ENCODE results near the gene IAH1. TPM values are rescaled to one million over a fixed set of nuclear protein-coding genes. Genes with fewer than 3 reads are reported as not detected.

Gene IAH1
- total and polyA plus RNA-seq, 4 donors, result 19.2 to 62.1 (median 27.0) TPM

- Histone ChIP-seq H3K36me3 (ENCODE audit: control insufficient read depth in 4 of 4, insufficient read depth in 3 of 4, low read depth in 1 of 4, low read length in 3 of 4) (peaks cover 12 to 49% (median 41%) of the 10 kb centered on the region in 4 donors), H3K27ac (ENCODE audit: low read depth in 1 of 2, low read length in 2 of 2) (no peak overlapping the region), H3K9ac (ENCODE audit: low read depth in 1 of 2, low read length in 2 of 2) (no peak overlapping the region), H3K4me1 (ENCODE audit: control insufficient read depth in 4 of 4, insufficient read depth in 4 of 4, low read length in 3 of 4) (no peaks in the 10 kb centered on the region), H3K4me3 (ENCODE audit: low read depth in 1 of 3, low read length in 3 of 3) (no peak overlapping the region), H3K9me3 (ENCODE audit: control insufficient read depth in 4 of 4, low read length in 3 of 4) (no peaks in the 10 kb centered on the region), H3K27me3 (ENCODE audit: control insufficient read depth in 4 of 4, insufficient read depth in 4 of 4, low read length in 3 of 4) (no peaks in the 10 kb centered on the region)
- TF ChIP-seq ATF3 (IDR thresholded peaks at IDR 0.05), result no peak
- TF ChIP-seq HNF4A (conservative IDR thresholded peaks at IDR 0.05), result no peak
- no peak for TF ChIP-seq RAD21 (IDR thresholded peaks at IDR 0.05)
- no peak for TF ChIP-seq REST (IDR thresholded peaks at IDR 0.05)
- no peak for TF ChIP-seq CTCF (IDR thresholded peaks at IDR 0.05; ENCODE audit: low read depth, low read length, missing input control)
- TF ChIP-seq TAF1 (conservative IDR thresholded peaks at IDR 0.05), result no peak
- no peak for TF ChIP-seq MAX (IDR thresholded peaks at IDR 0.05)
- no peak for TF ChIP-seq EGR1 (IDR thresholded peaks at IDR 0.05; ENCODE audit: low read depth in 2 of 2)
- TF ChIP-seq FOXA2 (IDR thresholded peaks at IDR 0.05), result no peak
- TF ChIP-seq ZBTB33 (IDR thresholded peaks at IDR 0.05), result no peak
- TF ChIP-seq GABPA (IDR thresholded peaks at IDR 0.05 in 1 of 2, conservative IDR thresholded peaks at IDR 0.05 in 1 of 2), result no peak
- no peak for TF ChIP-seq YY1 (IDR thresholded peaks at IDR 0.05)
- TF ChIP-seq JUND (IDR thresholded peaks at IDR 0.05), result no peak
- TF ChIP-seq SP1 (IDR thresholded peaks at IDR 0.05), result no peak
- no peak for TF ChIP-seq RXRA (IDR thresholded peaks at IDR 0.05)
- TF ChIP-seq FOXA1 (IDR thresholded peaks at IDR 0.05), result no peak
- no peak for DNase-seq (ENCODE audit: low spot score)
- WGBS, result 95% methylated on average over 1 of the region's 1 CpG
Observed at GRCh38 chr2:9440058-9440727, 34.2 kb upstream of the IAH1 start.

All from liver (tissue), 9 donors.